GM10248 (cell line): ENCODE results near the gene LRRC8B.

ENCODE experiments used
- CTCF ChIA-PET: fragments of 300-600 bp; sonication (Branson Sonifier 250); formaldehyde crosslinking; extraction: SDS; loops from one replicate; lab custom pipeline; 2021; ENCODE audit warnings: antibody characterized with exemption; lab: Yijun Ruan, JAX
- POLR2A ChIA-PET: fragments of 350-650 bp; sonication (Branson Sonifier 250); formaldehyde crosslinking; extraction: SDS; loops from one replicate; lab custom pipeline; 2020; ENCODE audit warnings: antibody characterized with exemption; lab: Yijun Ruan, JAX
- DNase-seq: peaks from one replicate; pipeline ENCODE4 v3.0.0; 2012; ENCODE audit errors: extremely low spot score
- CTCF ChIP-seq: IDR thresholded peaks from 2 replicates; pipeline ENCODE4 v1.5.1; 2012; ENCODE audit warnings: mild to moderate bottlenecking, low read depth; ENCODE audit errors: extremely low read depth, missing control alignments, control extremely low read depth

The LRRC8B gene

DNA sequence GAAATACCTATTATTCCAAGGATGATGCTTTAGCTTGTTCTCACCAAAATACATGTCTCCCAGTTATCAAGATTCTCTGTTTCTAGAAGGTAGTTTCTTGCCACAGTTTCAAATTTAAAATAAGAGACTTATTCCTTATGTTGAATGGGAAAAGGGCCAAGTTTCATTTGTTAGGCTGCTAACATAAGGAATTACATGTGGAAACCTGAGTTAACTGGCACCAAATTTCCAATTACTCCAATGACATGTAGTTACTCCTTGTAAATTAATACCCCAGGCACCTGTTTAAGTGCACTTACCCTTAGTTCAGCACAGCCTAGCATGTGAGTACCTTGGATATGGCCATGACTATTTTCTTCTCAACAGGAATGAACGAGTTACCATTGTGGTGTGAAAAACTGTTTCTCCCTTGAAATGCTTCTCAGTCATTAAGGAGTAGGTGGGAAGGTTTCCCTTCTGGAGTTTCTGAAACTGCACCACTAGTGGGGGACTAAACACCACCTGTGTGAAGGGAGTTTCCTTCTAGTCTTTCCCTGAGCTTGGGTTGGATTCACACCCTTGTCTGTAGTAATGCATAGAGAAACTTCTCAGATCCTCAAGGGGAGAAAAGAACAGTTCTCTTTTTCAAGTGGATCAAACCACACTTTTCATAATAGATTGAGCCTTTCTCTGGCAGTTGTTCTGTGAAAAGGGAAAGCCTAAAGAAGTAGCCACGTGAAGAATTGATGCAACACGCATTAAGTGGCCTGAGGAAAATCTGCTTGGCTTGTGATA, 76.0 kb downstream of the LRRC8B start:
- POLR2A ChIA-PET, result no interaction called here
- CTCF ChIA-PET, result interaction anchor here (0.8 to 8.7 kb wide), 14 partner anchors 8 to 163 kb away, joined by 3 to 52 read pairs (median 4); no protein-coding TSS in a partner anchor
- no peak for TF ChIP-seq CTCF
- no peak for DNase-seq

DNA sequence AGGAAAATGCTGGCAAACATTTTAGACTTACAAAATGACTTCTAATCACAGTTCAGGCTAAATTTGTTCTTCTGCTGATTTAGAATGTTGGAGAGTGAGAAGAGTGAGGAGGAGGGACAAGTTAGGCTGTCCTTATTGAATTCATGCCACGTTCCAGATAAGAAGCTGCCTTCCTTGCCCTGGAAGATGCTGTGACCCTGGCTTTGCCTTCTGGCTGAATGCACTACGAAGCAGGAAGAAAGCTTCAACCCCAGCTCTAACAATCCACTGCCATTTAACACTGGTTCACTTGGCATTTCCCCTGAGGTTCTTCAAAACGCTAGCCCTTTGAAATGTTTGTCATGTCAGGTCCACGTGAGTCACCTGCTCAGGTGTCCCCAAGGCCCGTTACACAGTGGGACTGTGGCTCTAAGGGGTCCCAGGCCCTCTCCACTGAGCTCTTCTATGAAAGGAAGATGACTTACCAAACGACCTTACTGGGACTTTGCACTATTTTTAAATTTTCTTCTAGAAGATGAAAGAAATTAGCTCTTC, 78.3 kb downstream of the LRRC8B start:
- ChIA-PET POLR2A (no interaction called here), CTCF (interaction anchor here (1.4 to 3.2 kb wide), 7 partner anchors 8 to 160 kb away, joined by 3 to 20 read pairs (median 9); no protein-coding TSS in a partner anchor)
- no peak for TF ChIP-seq CTCF
- DNase-seq, result no peak

GRCh38 chr1:89603651-89604413, 79.2 kb downstream of the LRRC8B start:
- ChIA-PET POLR2A (no interaction called here), CTCF (interaction anchor here (0.9 to 2.9 kb wide), 10 partner anchors 13 to 604 kb away, joined by 3 to 20 read pairs (median 6); no protein-coding TSS in a partner anchor)
- no peak for DNase-seq

GRCh38 chr1:89604414-89604735, 79.7 kb downstream of the LRRC8B start:
- ChIA-PET POLR2A (no interaction called here), CTCF (interaction anchor here (0.9 to 2.9 kb wide), 10 partner anchors 14 to 605 kb away, joined by 3 to 20 read pairs (median 4); no protein-coding TSS in a partner anchor)
- no peak for TF ChIP-seq CTCF
- no peak for DNase-seq

More at GRCh38 chr1:89603651-89604413, 79.2 kb downstream of the LRRC8B start:
- TF ChIP-seq CTCF, result no peak

GRCh38 chr1:89605692-89606091, 81.1 kb downstream of the LRRC8B start:
- ChIA-PET CTCF (interaction anchor here (0.8 to 8.1 kb wide), 7 partner anchors 9 to 158 kb away, joined by 3 to 52 read pairs (median 4); no protein-coding TSS in a partner anchor), POLR2A (no interaction called here)
- TF ChIP-seq CTCF, result no peak
- no peak for DNase-seq
